Colonic mucosa (tissue), 4 donors: ENCODE results near the gene DOCK7. TPM values are rescaled to one million over a fixed set of nuclear protein-coding genes. Genes with fewer than 3 reads are reported as not detected.

ENCODE experiments used
- DNase-seq: peaks from one replicate; pipeline ENCODE4 v3.0.0-alpha.2; 2020
- H3K27ac ChIP-seq: fragments of 200-600 bp; one replicate; pipeline ENCODE4 v1.8.0; 2021
- H3K27me3 ChIP-seq: fragments of 200-600 bp; one replicate; pipeline ENCODE4 v1.8.0; 2021
- H3K36me3 ChIP-seq: fragments of 200-600 bp; one replicate; pipeline ENCODE4 v1.8.0; 2021
- H3K4me1 ChIP-seq: fragments of 200-600 bp; one replicate; pipeline ENCODE4 v1.8.0; 2021; ENCODE audit warnings: mild to moderate bottlenecking
- H3K4me3 ChIP-seq: fragments of 200-600 bp; one replicate; pipeline ENCODE4 v1.8.0; 2021
- H3K9ac ChIP-seq, 2 donors: one replicate each; pipeline ENCODE4 v1.7.0; 2013; ENCODE audit warnings: control low read depth in 2 of 2, low read depth in 2 of 2, low read length in 2 of 2
- H3K9me3 ChIP-seq: fragments of 200-600 bp; one replicate; pipeline ENCODE4 v1.8.0; 2021
- CTCF ChIP-seq: fragments of 200-600 bp; IDR thresholded peaks from one replicate; pipeline ENCODE4 v1.8.0; 2022; ENCODE audit warnings: antibody characterized with exemption, mild to moderate bottlenecking
- intact Hi-C: fragments of 100-400 bp; cut with DNase I; formaldehyde crosslinking; loops from one replicate; pipeline ENCODE4 v1.14.1; 2022
- total RNA-seq, 2 donors: library from RNA; stranded (reverse); fragmentation: NEBNext Ultra II Directional in 1 of 2; extraction: Animal tissue kit (Norgen Biotek cat#: 25700) in 1 of 2; gene quantifications; one replicate each; pipeline ENCODE4 v1.2.1, GENCODE V29; 2021
- donor health status: healthy.
- donor health status: DM: no; HTN: no; CAD: no.
- donor health status: DM: no; HTN: no; CAD: no.

Gene DOCK7
- total RNA-seq, 2 donors from 2014 or later: 44.9 to 53.7 TPM

- no peak overlapping the region for H3K27ac ChIP-seq
- H3K27me3 ChIP-seq: no peaks in the 10 kb centered on the region
- H3K9me3 ChIP-seq: no peaks in the 10 kb centered on the region
- intact Hi-C loops: no loop called here
- no peak overlapping the region for H3K9ac ChIP-seq
- no peak for DNase-seq
- TF ChIP-seq CTCF: no peak
- H3K4me1 ChIP-seq: no peaks in the 10 kb centered on the region
- H3K4me3 ChIP-seq: no peak overlapping the region
- H3K36me3 ChIP-seq: no peaks in the 10 kb centered on the region
Observed at GRCh38 chr1:62523860-62524259, 164.3 kb downstream of the DOCK7 start.

DNA sequence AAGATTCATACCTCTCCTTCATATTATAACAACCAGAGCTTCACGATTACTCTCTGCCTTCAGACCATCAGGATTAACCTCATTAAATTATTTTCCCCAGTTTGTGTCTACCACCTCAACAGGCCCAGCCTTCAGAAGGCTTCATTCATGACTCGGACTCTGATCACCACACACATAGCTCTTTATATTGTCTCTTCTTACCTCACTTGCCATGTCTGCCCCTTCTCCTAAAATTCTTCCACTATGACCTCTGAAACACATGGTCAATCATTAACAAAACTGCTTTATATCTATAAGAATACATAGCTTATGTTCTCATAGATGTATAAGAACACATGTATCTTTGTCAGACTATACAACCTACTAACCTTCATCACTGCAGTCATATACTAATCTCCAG is 171.6 kb downstream of the DOCK7 start:
- no peaks in the 10 kb centered on the region for H3K27me3 ChIP-seq
- H3K36me3 ChIP-seq: no peaks in the 10 kb centered on the region
- TF ChIP-seq CTCF: no peak
- no peaks in the 10 kb centered on the region for H3K9me3 ChIP-seq
- DNase-seq: no peak
- no peaks in the 10 kb centered on the region for H3K4me1 ChIP-seq
- no peak overlapping the region for H3K9ac ChIP-seq
- H3K4me3 ChIP-seq: no peak overlapping the region
- H3K27ac ChIP-seq: no peak overlapping the region
- intact Hi-C loops: no loop called here

DNA sequence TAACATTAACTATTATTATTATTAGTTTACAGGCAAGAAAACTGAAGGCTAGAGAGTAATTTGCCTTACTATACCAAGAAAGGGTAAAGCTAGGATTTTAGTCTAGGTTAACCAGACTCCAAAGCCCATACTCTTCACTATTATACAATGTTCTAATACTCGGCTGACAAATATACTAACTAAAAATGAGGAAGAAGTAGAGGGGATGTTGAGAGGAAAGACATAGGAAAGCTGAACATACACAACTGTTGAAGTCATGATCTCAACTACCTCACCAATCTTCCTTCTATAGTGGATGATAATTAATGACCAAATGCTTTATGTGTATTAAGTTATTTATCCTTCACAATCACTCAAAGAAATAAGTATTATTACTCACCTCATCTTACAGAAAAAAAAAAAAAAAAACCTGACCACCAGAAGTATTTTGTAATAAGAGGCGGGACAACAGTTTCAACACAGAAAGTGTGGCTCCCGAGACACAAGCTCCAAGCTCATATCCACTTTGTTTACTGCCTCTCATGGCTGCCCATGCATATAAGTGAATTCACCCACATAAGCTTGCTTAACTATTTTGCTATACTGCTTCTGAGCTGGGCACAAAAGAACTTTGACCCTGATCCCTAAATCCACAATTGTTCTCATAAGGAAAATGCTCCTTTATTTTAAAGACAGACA is 173.3 kb downstream of the DOCK7 start:
- Histone ChIP-seq H3K4me3 (no peak overlapping the region), H3K9me3 (no peaks in the 10 kb centered on the region), H3K9ac (no peak overlapping the region), H3K27me3 (no peaks in the 10 kb centered on the region), H3K27ac (no peak overlapping the region), H3K36me3 (no peaks in the 10 kb centered on the region), H3K4me1 (no peaks in the 10 kb centered on the region)
- no peak for DNase-seq
- no peak for TF ChIP-seq CTCF
- intact Hi-C loops: no loop called here

DNA sequence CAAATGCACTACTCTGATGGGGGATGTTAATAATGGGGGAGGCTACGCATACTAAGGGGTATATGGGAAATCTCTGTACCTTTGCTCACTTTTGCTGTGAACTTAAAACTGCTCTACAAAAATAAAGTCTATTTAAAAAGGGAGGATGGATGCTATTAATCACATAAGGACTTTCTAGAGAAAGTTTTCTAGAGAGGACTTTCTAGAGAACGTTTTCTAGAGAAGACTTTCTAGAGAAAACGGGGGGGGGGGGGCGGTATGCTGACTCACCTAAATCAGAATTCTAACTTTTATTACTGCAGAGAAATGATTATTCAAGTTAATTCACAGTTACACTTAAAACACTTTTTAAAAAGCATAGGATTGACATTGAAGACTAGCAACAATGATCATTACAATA is 175.2 kb downstream of the DOCK7 start:
- H3K4me1 ChIP-seq: no peaks in the 10 kb centered on the region
- no peaks in the 10 kb centered on the region for H3K36me3 ChIP-seq
- no peak overlapping the region for H3K27ac ChIP-seq
- no peaks in the 10 kb centered on the region for H3K27me3 ChIP-seq
- intact Hi-C loops: no loop called here
- H3K9me3 ChIP-seq: no peaks in the 10 kb centered on the region
- H3K4me3 ChIP-seq: no peak overlapping the region
- no peak for TF ChIP-seq CTCF
- no peak for DNase-seq
- no peak overlapping the region for H3K9ac ChIP-seq

- Histone ChIP-seq H3K9me3 (no peaks in the 10 kb centered on the region), H3K36me3 (no peaks in the 10 kb centered on the region), H3K9ac (no peak overlapping the region), H3K27ac (no peak overlapping the region), H3K4me1 (no peaks in the 10 kb centered on the region), H3K4me3 (no peak overlapping the region), H3K27me3 (no peaks in the 10 kb centered on the region)
- TF ChIP-seq CTCF: no peak
- no peak for DNase-seq
- intact Hi-C loops: loop anchor here (5.0 kb wide), 1 partner anchor 238 kb away; no protein-coding TSS in a partner anchor
Observed at GRCh38 chr1:62509028-62509427, 179.2 kb downstream of the DOCK7 start.
